Measurements from ENCODE around the gene PSME3IP1. TPM values are rescaled to one million over a fixed set of nuclear protein-coding genes. Genes with fewer than 3 reads are reported as not detected.

The PSME3IP1 gene
- total and polyA plus RNA-seq, 7 donors: 37.1 to 61.9 (median 48.7) TPM

DNA sequence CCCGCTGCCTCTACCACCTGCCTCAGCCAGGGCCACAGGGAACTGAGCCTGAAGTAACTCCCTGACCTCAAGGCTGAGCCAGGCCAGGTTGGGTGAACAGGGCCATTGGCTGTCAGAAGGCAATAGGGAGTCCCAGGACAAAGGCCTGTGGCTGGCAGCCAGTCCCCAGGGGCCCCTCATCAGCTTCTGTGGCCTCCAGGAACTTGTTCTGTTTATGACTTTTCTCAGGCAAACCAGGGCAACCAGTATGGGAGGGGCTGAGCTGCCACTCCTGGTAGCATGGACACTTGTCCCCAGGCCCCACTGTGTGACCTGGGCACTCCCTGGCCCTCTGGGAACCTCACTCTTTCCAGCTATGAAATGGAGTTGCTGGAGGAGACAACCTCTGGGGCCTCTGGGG lies 53.4 kb downstream of the PSME3IP1 start:
- ATAC-seq: no peak
- TF ChIP-seq, protein P1, sequence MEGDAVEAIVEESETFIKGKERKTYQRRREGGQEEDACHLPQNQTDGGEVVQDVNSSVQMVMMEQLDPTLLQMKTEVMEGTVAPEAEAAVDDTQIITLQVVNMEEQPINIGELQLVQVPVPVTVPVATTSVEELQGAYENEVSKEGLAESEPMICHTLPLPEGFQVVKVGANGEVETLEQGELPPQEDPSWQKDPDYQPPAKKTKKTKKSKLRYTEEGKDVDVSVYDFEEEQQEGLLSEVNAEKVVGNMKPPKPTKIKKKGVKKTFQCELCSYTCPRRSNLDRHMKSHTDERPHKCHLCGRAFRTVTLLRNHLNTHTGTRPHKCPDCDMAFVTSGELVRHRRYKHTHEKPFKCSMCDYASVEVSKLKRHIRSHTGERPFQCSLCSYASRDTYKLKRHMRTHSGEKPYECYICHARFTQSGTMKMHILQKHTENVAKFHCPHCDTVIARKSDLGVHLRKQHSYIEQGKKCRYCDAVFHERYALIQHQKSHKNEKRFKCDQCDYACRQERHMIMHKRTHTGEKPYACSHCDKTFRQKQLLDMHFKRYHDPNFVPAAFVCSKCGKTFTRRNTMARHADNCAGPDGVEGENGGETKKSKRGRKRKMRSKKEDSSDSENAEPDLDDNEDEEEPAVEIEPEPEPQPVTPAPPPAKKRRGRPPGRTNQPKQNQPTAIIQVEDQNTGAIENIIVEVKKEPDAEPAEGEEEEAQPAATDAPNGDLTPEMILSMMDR (IDR thresholded peaks at IDR 0.05): no peak
- WGBS, 3 donors: 97 to 100% (median 100%) methylated on average over 1 of the region's 1 CpG

DNA sequence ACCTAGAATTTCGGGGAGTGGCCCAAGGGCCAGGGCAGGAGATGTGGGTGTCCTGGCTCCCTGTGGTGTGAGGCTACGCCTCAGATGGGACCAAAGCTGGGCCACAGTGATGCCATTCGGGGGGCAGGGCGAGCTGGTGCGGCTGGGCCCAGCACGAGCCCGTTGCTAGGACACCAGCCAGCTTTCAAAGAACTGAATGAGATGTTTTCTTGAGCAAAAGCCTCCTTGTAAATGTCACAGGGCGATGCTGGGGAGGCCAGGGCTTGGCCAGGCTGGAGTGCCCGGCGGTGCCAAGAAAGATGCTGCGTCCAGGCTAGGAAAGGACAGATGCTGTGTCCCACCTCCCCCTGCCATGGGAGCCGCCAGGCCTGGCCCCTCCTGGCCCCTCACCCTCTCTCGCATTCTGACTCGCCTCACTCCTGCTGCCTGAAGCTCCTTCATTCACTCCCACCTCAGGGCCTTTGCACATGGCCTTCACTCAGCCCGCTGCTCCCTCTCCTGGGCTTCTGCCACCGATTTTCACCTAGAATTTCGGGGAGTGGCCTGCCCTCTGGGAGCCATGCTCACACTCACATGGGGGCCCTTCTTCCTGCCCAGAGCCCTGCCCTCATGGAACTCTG lies 54.4 kb downstream of the PSME3IP1 start:
- WGBS, 3 donors: 81 to 88% (median 83%) methylated on average over 16 to 17 of the region's 17 CpGs
- DNase-seq: peak in 1 of 2 donors; percentile 45
- ATAC-seq: no peak
- Histone ChIP-seq H3K4me1 (no peaks in the 10 kb centered on the region), H3K27me3 (ENCODE audit: insufficient read depth in 3 of 3, low read length in 2 of 3) (no peaks in the 10 kb centered on the region), H3K27ac (no peak overlapping the region), H3K9me3 (no peaks in the 10 kb centered on the region), H3K4me3 (no peak overlapping the region), H3K36me3 (ENCODE audit: insufficient read depth in 1 of 2, low read depth in 1 of 2) (no peaks in the 10 kb centered on the region)
- intact Hi-C loops (cut with DNase I): no loop called here
- TF ChIP-seq, protein P1 (IDR thresholded peaks at IDR 0.05): no peak

More for the DNA sequence above, 53.4 kb downstream of the PSME3IP1 start:
- Histone ChIP-seq H3K27me3 (ENCODE audit: insufficient read depth in 3 of 3, low read length in 2 of 3) (no peaks in the 10 kb centered on the region), H3K9me3 (no peaks in the 10 kb centered on the region), H3K36me3 (ENCODE audit: insufficient read depth in 1 of 2, low read depth in 1 of 2) (no peaks in the 10 kb centered on the region), H3K4me3 (no peak overlapping the region), H3K4me1 (no peaks in the 10 kb centered on the region), H3K27ac (no peak overlapping the region)
- intact Hi-C loops (cut with DNase I): no loop called here
- DNase-seq: no peak

DNA sequence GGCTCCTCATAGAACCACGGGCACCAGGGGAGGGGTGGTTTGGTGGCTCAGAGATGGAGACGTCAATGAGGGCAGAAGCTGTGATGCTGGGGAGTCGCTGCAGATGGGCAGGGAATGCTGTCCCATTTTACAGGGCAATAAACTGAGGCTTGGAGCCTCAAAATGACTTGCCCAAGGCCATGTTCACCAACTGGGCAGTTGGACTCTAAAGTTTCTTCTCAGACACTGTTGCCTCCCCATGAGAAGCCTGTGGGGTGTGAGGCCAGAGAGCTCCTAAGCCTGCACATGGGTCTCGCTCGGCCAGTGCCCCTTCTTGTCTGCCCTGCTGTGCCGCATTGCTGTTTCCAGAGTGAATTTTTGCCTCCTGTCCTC lies 54.9 kb downstream of the PSME3IP1 start:
- TF ChIP-seq, protein P1 (IDR thresholded peaks at IDR 0.05): no peak
- H3K4me3 ChIP-seq: no peak overlapping the region
- intact Hi-C loops (cut with DNase I): no loop called here
- WGBS, 3 donors: 95 to 96% (median 95%) methylated on average over 6 of the region's 6 CpGs
- DNase-seq (no peak), ATAC-seq (no peak)
- H3K27me3 ChIP-seq (ENCODE audit: insufficient read depth in 3 of 3, low read length in 2 of 3): no peaks in the 10 kb centered on the region
- H3K4me1 ChIP-seq: no peaks in the 10 kb centered on the region
- H3K9me3 ChIP-seq: no peaks in the 10 kb centered on the region
- H3K36me3 ChIP-seq (ENCODE audit: insufficient read depth in 1 of 2, low read depth in 1 of 2): no peaks in the 10 kb centered on the region
- no peak overlapping the region for H3K27ac ChIP-seq

DNA sequence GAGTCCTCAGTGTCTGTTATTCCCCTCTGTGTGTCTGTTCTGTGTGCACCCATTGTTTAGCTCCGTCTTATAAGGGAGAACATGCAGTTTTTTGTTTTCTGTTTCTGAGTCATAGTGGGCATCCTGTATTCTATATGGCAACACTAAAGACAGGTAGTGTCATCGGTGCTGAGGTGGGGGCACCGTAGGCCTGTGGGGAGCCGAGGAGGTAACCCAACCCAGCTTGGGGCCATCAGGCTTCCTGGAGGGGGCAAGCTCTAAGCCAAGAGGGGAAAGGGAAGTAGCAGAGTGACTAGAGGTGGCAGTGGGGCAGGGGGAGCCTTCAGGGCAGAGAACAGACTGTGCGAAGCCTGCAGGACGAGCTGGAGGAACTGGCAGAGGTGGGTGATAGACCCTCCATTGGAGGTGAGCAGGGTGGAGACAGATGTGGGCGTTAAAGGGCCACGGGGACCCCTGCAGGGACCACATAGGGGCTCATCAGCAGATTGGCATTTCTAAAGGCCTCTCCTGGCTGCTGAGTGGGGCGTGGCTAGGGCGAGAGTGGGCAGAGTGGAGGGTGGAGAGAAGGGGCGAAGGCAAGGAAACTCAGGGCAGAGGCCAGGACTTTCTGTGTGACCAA lies 57.0 kb downstream of the PSME3IP1 start:
- 87 to 88% (median 87%) methylated on average over 11 of the region's 11 CpGs for WGBS, 3 donors
- no peaks in the 10 kb centered on the region for H3K4me1 ChIP-seq
- no peaks in the 10 kb centered on the region for H3K9me3 ChIP-seq
- no peaks in the 10 kb centered on the region for H3K36me3 ChIP-seq (ENCODE audit: insufficient read depth in 1 of 2, low read depth in 1 of 2)
- H3K27ac ChIP-seq: no peak overlapping the region
- TF ChIP-seq, protein P1 (IDR thresholded peaks at IDR 0.05): no peak
- intact Hi-C loops (cut with DNase I): no loop called here
- H3K27me3 ChIP-seq (ENCODE audit: insufficient read depth in 3 of 3, low read length in 2 of 3): no peaks in the 10 kb centered on the region
- DNase-seq (no peak), ATAC-seq (no peak)
- no peak overlapping the region for H3K4me3 ChIP-seq

Measured in psoas muscle (tissue), 8 donors.